Tibial nerve (tissue), 4 donors: ENCODE results near the gene COL3A1.

Experiments
- CTCF ChIP-seq, 5 experiments: fragments of 200-600 bp in 3 of 5; fragments of 450-650 bp in 2 of 5; sonication (generic) in 3 of 5; IDR thresholded peaks; one replicate each; pipeline ENCODE4 v1.5.1; 2016 to 2019; ENCODE audit warnings: antibody characterized with exemption in 5 of 5, mild to moderate bottlenecking in 3 of 5, moderate library complexity in 2 of 5
- EP300 ChIP-seq, 2 donors: sonication (generic); formaldehyde crosslinking; IDR thresholded peaks; one replicate each; pipeline ENCODE4 v1.6.1; 2017; ENCODE audit warnings: antibody characterized with exemption in 2 of 2, mild to moderate bottlenecking in 1 of 2
- POLR2A ChIP-seq, 2 donors: fragments of 450-650 bp; IDR thresholded peaks; one replicate each; pipeline ENCODE4 v1.6.1; 2017; ENCODE audit warnings: antibody characterized with exemption in 2 of 2, mild to moderate bottlenecking in 2 of 2, moderate library complexity in 2 of 2

- TF ChIP-seq POLR2A (IDR thresholded peaks at IDR 0.05), result no peak
- TF ChIP-seq CTCF (IDR thresholded peaks at IDR 0.05), result no peak
- TF ChIP-seq EP300 (IDR thresholded peaks at IDR 0.05), result no peak
Measured at GRCh38 chr2:188956290-188956689, 17.9 kb upstream of the COL3A1 start.
